Endothelial cell of hepatic sinusoid (primary cell): ENCODE data around the gene PCLO.
"Not testable (repeated sequence)": the region's sequence is repeated elsewhere in the genome, so short reads cannot be mapped to it uniquely, and the experiment has no call there.

Experiments used
- in situ Hi-C: cut with HindIII; loops from 2 replicates; pipeline ENCODE4 v1.10.0; 2017; ENCODE audit warnings: low sequenced_read_pairs

Gene PCLO

DNA sequence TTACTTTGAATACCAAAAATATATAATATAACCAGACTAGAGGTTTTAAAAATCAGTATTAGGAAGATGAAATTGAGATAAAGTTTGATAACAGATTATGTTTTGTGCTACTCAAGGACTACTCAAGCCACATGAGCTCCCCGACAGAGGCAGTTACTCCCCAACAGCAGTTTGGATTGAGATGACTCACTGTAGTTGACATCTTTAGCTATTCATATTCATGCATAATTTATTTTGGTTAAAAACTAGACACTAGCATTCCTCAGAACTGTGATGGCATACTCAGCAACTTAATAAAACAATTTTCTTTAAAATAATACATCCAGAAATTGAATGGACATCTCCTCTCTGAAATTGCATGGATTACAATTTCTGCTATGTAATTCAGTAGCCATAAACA, 19.6 kb downstream of the PCLO start:
- in situ Hi-C loops = no loop called here

DNA sequence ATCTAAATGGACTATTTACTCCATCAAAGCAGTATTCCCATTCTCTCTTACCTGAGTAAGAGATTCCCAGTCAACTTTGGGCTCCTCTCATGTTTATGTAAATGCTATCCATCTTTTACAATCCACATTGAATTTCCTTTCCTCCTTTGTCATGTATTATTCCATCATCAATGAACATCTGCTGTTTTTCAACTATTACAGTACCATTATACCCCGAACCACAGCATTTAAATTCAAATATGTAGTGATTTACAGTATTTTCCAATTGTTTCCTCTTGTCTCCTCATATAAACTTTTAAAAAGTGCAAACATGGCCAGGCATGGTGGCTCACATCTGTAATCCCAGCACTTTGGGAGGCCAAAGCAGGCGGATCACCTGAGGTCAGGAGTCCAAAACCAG, 20.3 kb downstream of the PCLO start:
- in situ Hi-C loops = no loop called here

DNA sequence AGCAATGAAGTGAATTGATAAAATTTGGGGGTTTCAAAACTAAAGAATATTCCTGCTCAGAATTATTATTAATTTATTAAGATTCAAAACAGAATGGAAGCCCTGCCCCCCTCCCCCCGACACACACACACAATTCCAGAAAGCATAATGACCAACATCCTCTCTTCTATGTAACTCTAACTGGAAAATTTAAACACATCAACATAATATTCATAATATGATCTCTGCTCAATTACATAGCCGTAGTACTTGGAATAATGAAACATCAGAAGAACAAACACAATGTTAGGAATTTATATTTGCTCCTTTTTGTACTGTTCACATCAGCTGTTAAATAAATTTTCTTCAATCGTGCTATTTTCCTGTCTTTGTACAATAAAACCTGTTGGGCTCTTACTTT, 20.8 kb downstream of the PCLO start:
- in situ Hi-C loops = no loop called here

DNA sequence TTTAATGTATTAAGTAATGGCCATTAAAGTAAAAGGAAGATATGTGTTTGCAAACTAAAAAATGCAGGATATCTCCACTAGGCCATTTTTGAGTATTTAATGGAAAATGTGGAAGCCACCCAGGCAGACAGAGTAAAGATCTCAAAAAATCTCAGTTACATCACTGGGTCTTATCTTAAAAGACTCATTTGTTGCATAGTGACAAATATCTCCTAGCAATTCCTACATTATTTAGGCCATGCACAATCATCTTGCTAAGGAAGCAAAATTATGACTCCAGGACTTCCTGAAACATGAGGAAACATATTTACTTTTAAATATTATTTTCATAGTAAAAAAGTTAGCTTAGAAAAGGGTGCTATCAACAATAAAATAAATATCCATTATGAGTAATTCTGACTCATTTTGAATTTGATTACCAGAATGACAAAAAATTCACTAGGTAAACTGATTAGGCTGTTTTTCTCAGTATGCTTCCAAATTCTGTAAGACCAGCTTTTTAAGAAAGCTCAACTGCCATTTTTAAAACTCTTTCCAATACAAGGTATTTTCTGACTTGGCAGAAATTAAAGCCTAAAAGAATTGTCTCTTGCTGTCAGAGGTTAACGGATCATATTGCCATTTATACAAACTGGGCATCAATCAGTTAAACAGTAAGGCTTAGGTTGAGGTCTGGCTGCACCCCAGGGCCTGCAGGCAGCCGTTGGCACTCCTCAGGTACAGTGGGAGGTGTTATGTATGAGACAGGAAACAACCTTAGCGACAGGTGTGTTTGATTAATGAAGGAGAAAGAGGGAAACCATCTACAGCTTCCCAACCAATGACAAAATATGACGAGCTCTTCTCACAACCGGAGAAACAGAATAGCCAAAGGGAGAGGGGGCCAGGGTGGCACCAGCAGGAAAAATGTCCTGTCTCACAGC, 31.8 kb downstream of the PCLO start:
- in situ Hi-C loops = loop anchor here (10.0 kb wide), 1 partner anchor 74 kb away; no protein-coding TSS in a partner anchor

DNA sequence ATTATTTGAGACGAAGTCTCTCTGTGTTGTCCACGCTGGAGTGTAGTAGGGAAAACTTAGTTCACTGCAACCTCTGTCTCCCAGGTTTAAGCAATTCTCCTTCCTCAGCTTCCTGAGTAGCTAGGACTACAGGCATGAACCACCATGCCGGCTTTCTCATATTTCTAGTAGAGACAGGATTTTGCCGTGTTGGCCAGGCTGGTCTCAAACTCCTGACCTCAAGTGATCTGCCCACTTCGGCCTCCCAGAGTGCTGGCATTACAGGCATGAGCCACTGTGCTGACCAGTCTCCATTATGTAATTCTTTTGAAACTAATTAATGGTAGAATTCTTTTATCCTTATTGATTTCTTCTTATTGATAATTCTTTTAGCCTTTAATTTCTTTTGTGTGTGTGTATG, 32.5 kb downstream of the PCLO start:
- in situ Hi-C loops = loop anchor here (10.0 kb wide), 1 partner anchor 75 kb away; no protein-coding TSS in a partner anchor

DNA sequence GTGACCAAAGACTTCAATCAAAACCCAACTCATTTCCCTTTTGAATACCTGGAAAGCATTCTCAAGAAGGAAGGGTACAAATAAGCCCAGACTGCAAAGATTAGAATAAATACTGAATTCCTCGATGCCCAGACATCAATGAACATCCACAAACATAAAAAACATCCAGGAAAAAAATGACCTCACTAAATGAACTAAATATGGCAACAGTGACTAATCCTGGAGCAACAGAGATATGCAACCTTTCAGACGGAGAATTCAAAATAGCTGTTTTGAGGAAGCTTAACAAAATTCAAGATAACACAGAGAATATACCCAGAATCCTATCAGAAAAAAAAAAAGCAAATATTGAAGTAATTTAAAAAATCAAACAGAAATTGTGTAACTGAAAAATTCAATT, 43.2 kb downstream of the PCLO start:
- in situ Hi-C loops = no loop called here

DNA sequence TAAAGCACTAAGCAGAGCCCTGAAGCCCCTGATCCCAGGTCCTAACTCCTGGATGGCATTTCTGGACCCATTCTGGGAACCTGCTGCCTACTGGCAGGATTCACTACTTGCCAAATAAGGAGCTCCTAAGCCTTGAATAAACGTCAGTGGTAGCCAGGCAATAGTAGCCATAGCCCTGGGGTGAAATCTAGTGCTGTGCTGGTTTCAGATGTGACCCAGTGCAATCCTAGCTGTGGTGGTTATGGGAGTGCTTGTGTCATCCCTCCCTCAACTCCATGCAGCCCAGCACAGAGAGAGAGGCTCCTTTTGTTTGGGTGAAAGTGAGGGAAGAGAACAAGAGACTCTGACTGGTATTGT, 43.7 kb downstream of the PCLO start:
- in situ Hi-C loops = no loop called here

DNA sequence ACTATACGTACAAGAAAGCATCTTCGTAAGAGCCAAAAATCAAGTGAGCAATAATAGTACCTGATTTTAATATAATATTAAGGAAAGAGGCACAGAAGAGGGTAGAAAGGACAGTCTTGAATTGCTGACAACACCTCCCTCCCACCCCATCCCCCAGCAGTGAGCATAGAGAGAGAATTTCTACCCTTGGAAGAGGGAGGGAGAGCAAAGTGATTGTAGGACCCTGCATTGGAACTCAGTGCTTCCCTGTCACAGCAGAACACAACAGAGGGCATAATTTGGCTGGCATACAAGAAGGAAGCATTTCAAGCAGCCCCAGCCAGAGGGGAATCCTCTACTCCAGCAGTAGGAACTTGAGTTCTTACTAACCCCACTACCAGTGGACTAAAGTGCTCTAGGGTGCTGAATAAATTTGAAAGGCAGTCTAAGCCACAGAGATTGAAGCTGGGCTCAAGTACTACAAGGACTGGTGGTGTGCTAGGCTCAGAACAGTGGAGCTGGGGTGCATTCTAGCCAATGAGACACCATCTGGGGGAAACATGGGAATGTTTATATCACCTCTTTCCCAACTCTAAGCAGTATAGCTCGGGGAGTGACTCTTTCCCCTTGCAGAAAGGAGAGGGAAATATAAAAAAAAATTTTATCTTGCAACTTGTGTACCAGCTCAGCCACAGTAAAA, 44.2 kb downstream of the PCLO start:
- in situ Hi-C loops = no loop called here

DNA sequence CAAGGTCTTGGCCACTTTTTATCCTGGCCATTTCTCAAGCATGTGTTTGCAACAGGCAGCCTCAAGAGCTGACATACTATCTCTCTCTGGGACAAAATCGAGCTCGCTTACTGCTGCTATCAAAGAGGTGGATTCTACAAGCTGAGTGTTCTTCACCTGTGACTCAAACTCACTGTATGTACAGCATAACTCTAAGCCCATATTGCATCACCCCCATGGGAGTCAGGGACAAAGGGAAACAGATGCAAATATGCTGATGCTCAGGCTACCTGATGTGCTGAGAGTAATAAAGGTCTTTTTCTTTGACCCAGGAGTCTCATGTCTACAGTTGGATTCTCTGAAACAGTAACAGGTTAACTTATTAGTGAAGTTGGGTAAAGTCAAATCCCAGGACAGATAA, 45.2 kb downstream of the PCLO start:
- in situ Hi-C loops = no loop called here

DNA sequence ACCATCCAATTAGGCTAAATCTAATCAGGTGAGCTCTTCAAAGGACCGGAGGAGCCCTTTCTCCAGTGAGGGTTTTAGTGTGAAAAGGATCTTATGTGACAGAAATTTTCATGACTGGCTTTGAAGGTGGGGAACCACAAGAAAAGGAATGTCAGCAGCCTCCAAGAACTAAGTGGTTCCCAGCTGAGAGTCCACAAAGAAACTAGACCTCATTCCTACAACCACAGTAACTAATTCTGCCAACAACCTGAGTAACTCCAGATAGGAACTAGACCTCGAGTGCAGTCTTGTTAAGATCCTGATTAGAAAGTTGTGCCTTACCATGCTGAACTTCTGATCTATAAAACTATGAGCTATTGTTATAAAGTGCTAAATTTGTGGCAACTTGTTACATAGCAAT, 51.3 kb downstream of the PCLO start:
- in situ Hi-C loops = no loop called here

DNA sequence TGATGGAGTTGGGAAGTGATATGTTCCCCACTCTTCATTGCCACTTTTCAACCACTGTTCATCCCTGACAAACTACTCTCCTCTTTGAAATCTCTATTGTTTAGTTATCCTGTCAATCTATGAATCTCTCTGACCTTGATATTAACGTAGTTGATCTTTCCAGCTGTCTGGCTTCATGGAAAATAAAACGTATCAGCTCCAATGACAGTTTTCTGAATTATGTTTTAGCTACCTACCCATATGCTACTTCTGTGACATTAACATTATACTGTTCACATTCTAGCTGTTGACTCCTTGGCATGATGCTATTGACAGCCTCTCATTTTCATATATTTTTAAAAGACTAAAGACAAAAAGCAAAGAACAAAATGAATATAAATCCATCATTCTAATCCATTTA, 53.3 kb downstream of the PCLO start:
- in situ Hi-C loops = no loop called here

DNA sequence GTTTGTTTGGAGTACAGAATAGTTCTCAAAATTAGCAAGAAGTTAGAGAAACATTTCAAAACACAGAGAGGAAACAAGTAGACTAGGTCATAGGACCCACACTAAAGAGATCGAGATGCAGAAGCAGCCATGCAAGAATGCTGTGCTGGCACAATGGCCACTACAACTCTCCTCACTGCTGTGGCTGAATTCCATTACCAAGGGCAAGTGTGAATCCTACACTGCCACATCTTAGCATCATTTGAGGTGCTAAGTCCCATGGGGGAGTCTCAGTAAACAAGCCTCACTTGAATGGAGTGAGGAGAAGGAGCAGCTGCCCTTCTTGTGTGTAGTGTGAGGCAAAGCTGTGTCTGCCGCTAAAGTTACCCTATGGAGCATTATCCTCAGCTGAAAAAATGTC, 56.7 kb downstream of the PCLO start:
- in situ Hi-C loops = no loop called here

DNA sequence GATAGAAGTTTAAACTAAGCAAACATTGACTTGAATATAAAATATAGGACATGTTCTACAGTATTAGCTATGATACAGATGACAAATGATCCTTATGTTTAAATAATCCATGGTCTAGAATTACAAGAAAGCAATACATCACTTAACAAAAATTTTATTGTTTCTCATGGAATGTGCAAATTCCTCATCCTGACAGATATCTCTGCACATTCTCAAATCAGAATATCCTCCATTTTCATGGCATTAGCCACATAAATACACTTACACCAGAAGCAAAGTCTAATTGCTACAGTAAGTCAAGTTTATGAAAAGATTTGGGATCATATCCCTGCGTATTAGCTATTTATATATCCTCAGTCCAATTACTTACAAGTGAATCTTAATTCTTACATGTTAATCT, 57.6 kb downstream of the PCLO start:
- in situ Hi-C loops = no loop called here

DNA sequence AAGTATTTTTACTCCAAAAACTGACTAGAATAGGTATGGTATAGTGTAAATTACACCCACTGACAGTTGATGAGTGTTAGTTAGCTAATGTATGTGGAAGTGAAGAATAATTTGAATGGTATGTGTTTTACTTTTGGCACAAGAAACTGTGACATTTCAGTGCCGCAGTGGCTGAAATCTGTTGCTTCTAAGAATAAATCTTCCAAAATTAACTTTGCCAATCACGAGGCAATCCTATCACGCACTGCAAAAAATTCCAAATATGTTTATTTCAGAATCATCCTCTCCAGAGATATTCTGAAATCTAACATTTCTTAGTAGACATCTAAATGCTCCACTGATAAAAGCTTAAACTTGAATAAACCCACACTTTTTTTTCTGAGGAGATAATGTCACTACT, 61.2 kb downstream of the PCLO start:
- in situ Hi-C loops = no loop called here

DNA sequence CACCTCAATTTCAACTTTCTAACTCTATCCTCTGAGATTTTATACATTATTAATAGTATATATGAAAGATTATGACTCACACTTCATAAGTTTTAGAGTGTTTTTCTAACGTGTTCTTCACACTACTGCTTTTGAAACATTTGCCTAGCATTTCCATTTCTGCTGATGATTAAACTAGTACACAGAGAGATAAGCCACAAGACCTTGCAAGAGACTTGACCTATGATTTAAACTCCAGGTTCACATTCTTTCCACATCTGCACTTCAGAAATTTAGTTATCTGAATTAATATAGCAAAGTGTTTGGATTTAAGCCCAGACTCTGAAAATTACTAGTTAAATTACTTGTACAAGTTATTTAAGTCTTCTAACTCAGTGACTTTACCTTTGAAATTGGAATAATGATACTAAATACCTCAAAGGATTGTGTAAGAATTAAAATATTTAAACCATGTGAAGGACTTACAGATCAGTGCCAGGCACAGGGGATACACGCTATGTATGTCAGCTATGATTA, 66.6 kb downstream of the PCLO start:
- in situ Hi-C loops = no loop called here

DNA sequence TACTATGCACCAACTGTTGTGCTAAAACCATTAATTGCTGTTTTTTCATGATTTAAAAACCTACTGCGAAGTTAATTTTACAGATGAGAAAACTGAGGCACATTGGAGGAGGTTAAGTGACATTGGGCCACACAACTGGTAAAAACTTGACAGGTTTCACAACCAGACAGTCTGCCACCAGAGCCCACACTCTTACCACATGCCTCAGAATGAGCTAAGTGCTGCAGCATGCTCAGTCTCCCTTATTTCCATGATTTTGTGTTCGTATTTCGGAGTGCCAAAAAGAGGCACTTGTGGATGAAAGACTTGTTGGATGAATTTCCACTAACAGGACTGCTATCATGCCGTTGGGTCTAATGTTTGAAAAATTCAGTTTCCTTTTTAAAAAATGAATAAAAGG, 77.4 kb downstream of the PCLO start:
- in situ Hi-C loops = no loop called here

DNA sequence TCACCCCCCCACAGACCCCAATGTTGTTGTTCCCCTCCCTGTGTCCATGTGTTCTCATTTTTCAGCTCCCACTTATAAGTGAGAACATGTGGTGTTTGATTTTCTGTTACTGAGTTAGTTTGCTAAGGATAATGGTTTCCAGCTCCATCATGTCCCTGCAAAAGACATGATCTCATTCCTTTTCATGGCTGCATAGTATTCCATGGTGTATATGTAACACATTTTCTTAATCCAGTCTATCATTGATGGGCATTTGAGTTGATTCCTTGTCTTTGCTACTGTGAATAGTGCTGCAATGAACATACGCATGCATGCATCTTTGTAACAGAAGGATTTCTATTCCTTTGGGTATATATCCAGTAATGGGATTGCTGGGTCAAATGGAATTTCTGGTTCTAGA, 82.8 kb downstream of the PCLO start:
- in situ Hi-C loops = not testable (repeated sequence)

DNA sequence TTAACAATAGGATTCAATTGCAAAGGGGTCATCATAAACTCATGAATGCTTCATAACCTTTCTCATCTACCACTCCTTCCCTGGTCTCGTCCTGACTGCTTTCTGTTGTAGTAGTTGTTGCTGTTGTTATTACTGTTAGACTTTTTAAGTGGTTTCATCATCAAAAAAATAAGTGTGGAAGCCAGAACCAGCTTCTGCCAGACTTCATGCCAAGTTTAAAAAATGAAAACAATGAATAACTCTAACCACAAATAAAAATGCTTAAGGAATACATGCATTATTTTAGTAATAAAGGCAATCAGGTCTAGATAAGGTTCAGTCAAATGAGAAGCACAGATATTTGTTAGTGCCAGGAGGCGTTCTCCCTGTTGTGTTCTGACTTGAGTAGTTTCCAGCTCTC, 85.4 kb downstream of the PCLO start:
- in situ Hi-C loops = no loop called here

DNA sequence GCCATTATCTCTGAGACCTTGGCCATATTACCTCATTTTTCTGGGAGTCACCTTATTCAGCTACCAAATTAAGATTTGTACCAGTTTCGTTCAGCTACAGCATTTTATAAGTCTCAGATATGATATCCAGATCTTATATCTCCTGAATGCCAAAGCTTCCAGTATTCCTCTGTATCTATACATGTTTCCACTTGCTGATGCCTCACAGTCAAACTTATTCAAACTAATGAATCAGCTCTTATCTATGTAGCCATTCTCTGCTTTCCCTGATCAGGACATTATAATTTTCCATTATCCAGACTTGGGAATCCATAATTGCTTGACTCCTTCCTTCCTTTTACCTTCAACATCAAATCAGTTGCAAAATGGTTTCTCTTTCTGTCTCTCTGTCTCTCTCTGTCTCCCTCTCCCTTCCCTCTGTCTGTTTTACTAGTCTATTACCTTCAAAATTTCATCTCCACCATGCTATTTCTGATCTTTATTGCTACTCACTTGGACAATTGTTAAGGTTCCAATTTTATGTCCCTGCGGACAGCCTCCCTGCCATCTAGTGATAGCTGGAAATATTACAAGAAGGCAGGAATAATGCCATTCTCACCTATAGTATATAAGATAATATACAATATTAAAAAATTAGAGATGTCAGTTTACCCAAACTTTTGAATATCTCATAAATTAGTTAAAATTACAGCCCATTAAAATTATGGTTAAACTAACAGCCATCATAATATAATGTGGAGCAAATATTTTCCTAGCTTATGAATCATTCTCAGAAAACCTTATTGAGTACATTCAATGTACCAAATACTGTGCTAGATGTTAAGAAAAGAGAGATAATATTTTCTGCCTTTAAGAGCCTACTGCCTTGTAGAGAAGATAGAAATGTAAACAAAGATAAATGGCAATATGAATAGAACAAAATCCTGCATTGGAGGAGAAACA, 89.8 kb downstream of the PCLO start:
- in situ Hi-C loops = no loop called here

DNA sequence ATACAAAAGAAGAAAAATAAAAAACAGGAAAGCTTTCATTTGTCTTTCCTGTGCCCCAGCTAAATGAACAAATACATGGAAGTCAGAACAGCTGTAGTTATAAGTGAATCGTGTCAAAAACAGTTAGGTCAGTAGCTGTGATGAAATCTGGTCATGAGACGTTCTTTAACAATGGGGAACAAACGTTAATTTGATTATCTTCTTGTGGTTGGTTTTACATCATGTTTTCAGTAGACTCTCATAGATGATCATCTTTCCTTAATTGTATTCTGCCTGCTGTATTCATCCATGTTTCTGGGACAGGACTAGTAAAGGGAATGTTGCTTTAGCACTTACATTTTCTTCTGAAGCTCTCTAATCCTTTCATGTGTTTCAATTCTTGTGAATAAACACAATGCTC, 97.0 kb downstream of the PCLO start:
- in situ Hi-C loops = loop anchor here (5.0 kb wide), 1 partner anchor 72 kb away; no protein-coding TSS in a partner anchor

DNA sequence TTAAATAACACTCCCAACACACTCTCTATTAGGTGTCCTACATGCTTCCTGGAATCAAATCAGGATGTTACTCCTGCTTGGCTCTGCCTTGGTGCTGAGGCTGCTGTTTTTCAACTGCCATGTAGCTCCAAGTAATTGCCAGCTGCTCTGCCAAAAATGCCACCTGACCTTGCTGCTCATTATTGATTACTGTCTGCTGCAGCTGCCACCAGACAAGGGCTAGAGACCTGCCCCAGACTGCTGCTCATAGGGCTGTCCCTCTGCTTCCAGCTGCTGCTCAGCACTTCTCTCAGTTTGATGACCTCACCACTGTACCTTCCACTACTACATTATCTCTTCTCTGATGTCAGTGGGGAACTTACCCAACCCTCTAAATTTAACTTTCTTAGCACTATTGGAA, 102.5 kb downstream of the PCLO start:
- in situ Hi-C loops = no loop called here
